ENCODE results near the gene NRXN3.

- TF ChIP-seq CTCF (IDR thresholded peaks at IDR 0.05) (no peak), EZH2 (IDR thresholded peaks at IDR 0.05; ENCODE audit: borderline replicate concordance, insufficient read depth, low read depth, low read length, poor library complexity, severe bottlenecking) (no peak)
These were observed 1297.7 kb downstream of the NRXN3 start for GRCh38 chr14:79467835-79468234.
